Activated T-cell treated with anti-CD3 and anti-CD28 coated beads, Interleukin-2, amount 50 U/mL, for 72 hours (primary cell): Measurements from ENCODE around the gene MEPE. TPM values are rescaled to one million over a fixed set of nuclear protein-coding genes. Genes with fewer than 3 reads are reported as not detected.
"Not testable (repeated sequence)": the region's sequence is repeated elsewhere in the genome, so short reads cannot be mapped to it uniquely, and the experiment has no call there.

Experiments used
- ATAC-seq, 2 donors: fragments of 150-1000 bp; cut with Tn5 transposase; replicated peaks in 1 of 2; 2 replicates each; pipeline ENCODE4 v1.10.0; 2021; ENCODE audit warnings: moderate library complexity in 2 of 2, mild to moderate bottlenecking in 1 of 2
- DNase-seq, 2 donors: peaks; one replicate each; pipeline ENCODE4 v3.0.0; 2021 to 2022; ENCODE audit warnings: mixed read lengths in 1 of 2
- H3K27ac Mint-ChIP-seq: one replicate; pipeline ENCODE4 v1.8.0; 2022; ENCODE audit warnings: mild to moderate bottlenecking, moderate library complexity, mixed read lengths
- H3K27me3 Mint-ChIP-seq: one replicate; pipeline ENCODE4 v1.8.0; 2022; ENCODE audit warnings: low read depth, mixed read lengths
- H3K36me3 Mint-ChIP-seq, 2 donors: one replicate each; pipeline ENCODE4 v1.8.0; 2022; ENCODE audit warnings: mixed read lengths in 2 of 2, mild to moderate bottlenecking in 1 of 2; ENCODE audit not compliant: insufficient read depth in 2 of 2
- H3K4me1 Mint-ChIP-seq: one replicate; pipeline ENCODE4 v1.8.0; 2022; ENCODE audit warnings: low read depth, mixed read lengths
- H3K4me3 Mint-ChIP-seq, 2 donors: one replicate each; pipeline ENCODE4 v1.8.0; 2022; ENCODE audit warnings: mild to moderate bottlenecking in 2 of 2, mixed read lengths in 2 of 2, moderate library complexity in 2 of 2
- H3K9me3 Mint-ChIP-seq, 2 donors: one replicate each; pipeline ENCODE4 v1.8.0; 2022; ENCODE audit warnings: mixed read lengths in 2 of 2
- total RNA-seq, 2 donors: library from RNA; stranded (reverse); gene quantifications; one replicate each; pipeline ENCODE4 v1.2.3, GENCODE V29; 2022

The MEPE gene
- total RNA-seq, 2 donors from 2014 or later, result not detected

GRCh38 chr4:87872028-87872427 is 39.3 kb downstream of the MEPE start:
- Mint-ChIP-seq H3K36me3 (no peaks in the 10 kb centered on the region), H3K4me3 (no peak overlapping the region), H3K9me3 (no peaks in the 10 kb centered on the region), H3K27me3 (peaks cover 23% of the 10 kb centered on the region), H3K27ac (no peak overlapping the region), H3K4me1 (no peaks in the 10 kb centered on the region)
- DNase-seq, result no peak
- ATAC-seq, result no peak

GRCh38 chr4:87875191-87875590 is 42.4 kb downstream of the MEPE start:
- DNase-seq, result no peak
- no peaks in the 10 kb centered on the region for H3K4me1 Mint-ChIP-seq
- no peak overlapping the region for H3K27ac Mint-ChIP-seq
- no peak overlapping the region for H3K4me3 Mint-ChIP-seq
- no peak for ATAC-seq
- peaks cover 0 to 3% of the 10 kb centered on the region in 2 donors for H3K9me3 Mint-ChIP-seq
- peaks cover 18% of the 10 kb centered on the region for H3K27me3 Mint-ChIP-seq
- no peaks in the 10 kb centered on the region for H3K36me3 Mint-ChIP-seq

DNA sequence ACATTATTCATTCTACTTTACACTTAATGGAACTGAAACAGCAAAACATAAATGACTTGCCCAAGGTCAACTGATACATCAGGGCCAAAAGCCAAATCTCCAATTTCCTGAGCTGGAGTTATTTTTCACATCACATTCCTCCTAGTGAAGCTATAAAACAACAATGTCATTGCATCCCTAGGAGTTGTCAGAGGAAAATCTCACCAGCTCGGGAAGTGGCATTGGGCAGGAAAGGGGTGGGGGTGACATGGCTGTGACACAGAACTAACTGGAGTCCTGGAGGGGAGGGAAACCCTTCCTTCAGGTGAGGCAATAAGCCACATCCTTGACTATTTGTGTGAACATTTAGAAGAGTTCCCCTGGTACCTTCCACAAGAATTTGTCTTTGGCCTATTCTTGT is 47.3 kb downstream of the MEPE start:
- ATAC-seq (no peak), DNase-seq (no peak)
- H3K36me3 Mint-ChIP-seq, result no peaks in the 10 kb centered on the region
- H3K4me1 Mint-ChIP-seq, result no peaks in the 10 kb centered on the region
- H3K9me3 Mint-ChIP-seq, result peaks cover 0 to 3% of the 10 kb centered on the region in 2 donors
- H3K27me3 Mint-ChIP-seq, result peaks cover 6% of the 10 kb centered on the region
- no peak overlapping the region for H3K4me3 Mint-ChIP-seq
- no peak overlapping the region for H3K27ac Mint-ChIP-seq

GRCh38 chr4:87881115-87881514 is 48.3 kb downstream of the MEPE start:
- Mint-ChIP-seq H3K4me1 (no peaks in the 10 kb centered on the region), H3K4me3 (no peak overlapping the region), H3K9me3 (peaks cover 0 to 3% of the 10 kb centered on the region in 2 donors), H3K27ac (no peak overlapping the region), H3K27me3 (peaks cover 16% of the 10 kb centered on the region), H3K36me3 (no peaks in the 10 kb centered on the region)
- DNase-seq, result no peak
- ATAC-seq, result no peak

- no peak overlapping the region for H3K4me3 Mint-ChIP-seq
- no peak for ATAC-seq
- no peak overlapping the region for H3K27ac Mint-ChIP-seq
- H3K9me3 Mint-ChIP-seq, result peaks cover 0 to 3% of the 10 kb centered on the region in 2 donors
- peaks cover 17% of the 10 kb centered on the region for H3K27me3 Mint-ChIP-seq
- DNase-seq, result no peak
- no peaks in the 10 kb centered on the region for H3K36me3 Mint-ChIP-seq
- H3K4me1 Mint-ChIP-seq, result no peaks in the 10 kb centered on the region
Observed at GRCh38 chr4:87882321-87882720, 49.6 kb downstream of the MEPE start.

GRCh38 chr4:87882861-87883260 is 50.1 kb downstream of the MEPE start:
- peaks cover 17% of the 10 kb centered on the region for H3K27me3 Mint-ChIP-seq

DNA sequence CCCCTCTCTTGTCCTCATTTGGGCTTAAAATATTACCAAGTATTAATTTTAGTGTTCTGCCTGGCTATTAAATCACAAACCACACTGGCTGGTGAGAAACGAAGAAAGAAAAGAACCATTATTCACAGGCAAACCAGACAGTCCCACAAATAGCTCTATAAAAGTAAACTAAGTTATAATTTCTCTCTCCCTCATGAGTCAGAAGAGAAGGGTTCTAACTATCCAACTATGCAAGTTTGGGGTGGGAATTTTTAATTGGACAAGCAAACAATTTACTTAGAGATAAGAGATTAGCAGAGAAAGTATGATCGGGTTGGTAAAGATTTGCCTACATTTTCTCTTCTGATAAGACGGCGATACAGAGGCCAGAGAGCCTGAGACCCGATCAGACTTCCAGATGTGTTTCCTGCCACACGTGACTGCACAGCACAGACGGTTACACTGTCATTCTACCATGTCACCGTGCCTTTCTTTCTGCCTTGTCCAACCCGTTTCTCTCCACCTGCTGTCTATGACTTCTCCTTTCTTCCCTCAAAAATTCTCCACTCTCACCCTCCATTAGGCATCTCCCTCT is 52.3 kb downstream of the MEPE start:
- Mint-ChIP-seq H3K36me3 (no peaks in the 10 kb centered on the region), H3K27ac (no peak overlapping the region), H3K27me3 (peaks cover 17% of the 10 kb centered on the region), H3K4me3 (no peak overlapping the region), H3K4me1 (no peaks in the 10 kb centered on the region), H3K9me3 (peaks cover 1% of the 10 kb centered on the region in 2 donors)
- DNase-seq, result no peak
- no peak for ATAC-seq

More at GRCh38 chr4:87882861-87883260, 50.1 kb downstream of the MEPE start:
- DNase-seq, result no peak
- no peak overlapping the region for H3K4me3 Mint-ChIP-seq
- no peak for ATAC-seq
- H3K36me3 Mint-ChIP-seq, result no peaks in the 10 kb centered on the region
- peaks cover 0 to under 1% of the 10 kb centered on the region in 2 donors for H3K9me3 Mint-ChIP-seq
- H3K27ac Mint-ChIP-seq, result no peak overlapping the region
- no peaks in the 10 kb centered on the region for H3K4me1 Mint-ChIP-seq

DNA sequence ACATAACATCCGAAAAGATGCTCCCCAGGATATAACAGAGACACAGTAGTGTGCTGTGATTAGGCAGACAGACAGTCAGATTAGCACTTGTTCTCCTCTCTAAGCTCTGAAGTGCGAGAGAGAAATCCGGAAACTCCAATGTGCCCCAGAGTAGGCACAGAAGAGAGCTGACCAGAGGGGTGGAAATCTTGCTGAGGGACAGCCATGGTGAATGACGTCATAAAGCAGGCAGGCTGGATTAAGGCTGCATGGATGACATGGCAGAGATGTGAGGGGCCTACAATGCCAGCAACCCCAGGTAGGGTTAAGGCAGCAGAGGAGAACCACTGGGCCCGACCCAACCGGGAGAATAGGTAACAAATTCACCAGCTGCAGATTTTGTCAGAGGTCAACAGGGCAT is 53.3 kb downstream of the MEPE start:
- Mint-ChIP-seq H3K4me1 (no peaks in the 10 kb centered on the region), H3K4me3 (no peak overlapping the region), H3K9me3 (peaks cover 1% of the 10 kb centered on the region in 2 donors), H3K36me3 (peaks cover 0 to 1% of the 10 kb centered on the region in 2 donors), H3K27ac (no peak overlapping the region), H3K27me3 (peaks cover 19% of the 10 kb centered on the region)
- no peak for DNase-seq
- no peak for ATAC-seq

DNA sequence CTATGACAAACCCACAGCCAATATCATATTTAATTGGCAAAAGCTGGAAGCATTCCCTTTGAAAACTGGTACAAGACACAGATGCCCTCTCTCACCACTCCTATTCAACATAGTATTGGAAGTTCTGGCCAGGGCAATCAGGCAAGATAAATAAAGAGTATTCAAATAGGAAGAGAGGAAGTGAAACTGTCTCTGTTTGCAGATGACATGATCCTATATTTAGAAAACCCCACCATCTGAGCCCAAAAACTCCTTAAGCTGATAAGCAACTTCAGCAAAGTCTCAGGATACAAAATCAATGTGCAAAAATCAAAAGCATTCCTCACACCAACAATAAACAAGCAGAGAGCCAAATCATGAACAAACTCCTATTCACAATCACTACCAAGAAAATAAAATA is 58.0 kb downstream of the MEPE start:
- not testable (repeated sequence) for H3K27ac Mint-ChIP-seq, DNase-seq, H3K9me3 Mint-ChIP-seq, ATAC-seq, H3K4me1 Mint-ChIP-seq, H3K36me3 Mint-ChIP-seq, H3K4me3 Mint-ChIP-seq
- H3K27me3 Mint-ChIP-seq, result peaks cover 31% of the 10 kb centered on the region

DNA sequence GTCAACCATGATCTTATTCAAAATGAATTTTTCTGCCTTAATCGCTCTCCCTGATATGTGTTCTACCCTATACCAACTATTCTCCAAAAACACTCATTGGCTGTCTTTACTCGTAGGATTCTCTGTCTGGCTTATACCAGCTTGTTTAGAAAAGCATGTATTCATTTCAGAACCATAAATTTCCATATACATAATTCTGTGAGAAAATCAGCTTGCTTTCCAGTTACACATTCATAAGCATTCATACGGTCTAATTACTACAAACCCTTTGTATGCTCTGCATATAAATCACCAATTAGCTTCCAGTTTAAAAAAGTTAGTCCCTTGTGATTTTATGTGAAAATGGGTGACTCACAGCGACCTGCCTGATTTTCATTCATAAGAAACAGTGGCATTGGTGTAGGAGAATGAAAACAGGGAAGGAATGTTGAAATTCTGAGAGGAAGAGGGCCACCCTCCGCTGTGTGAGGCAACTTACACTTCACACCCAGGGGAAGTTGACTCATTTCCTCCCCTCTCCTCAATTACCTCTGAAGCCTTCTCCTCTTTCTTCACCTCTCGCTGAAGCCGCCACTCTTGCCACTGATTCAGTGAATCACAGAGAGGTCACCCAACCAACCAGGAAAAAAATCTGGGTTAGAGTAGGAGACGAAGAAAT is 63.3 kb downstream of the MEPE start:
- Mint-ChIP-seq H3K4me1 (peaks cover 17% of the 10 kb centered on the region), H3K27me3 (peaks cover 41% of the 10 kb centered on the region), H3K27ac (no peak overlapping the region), H3K36me3 (peaks cover 0 to 2% of the 10 kb centered on the region in 2 donors), H3K9me3 (peaks cover 3 to 4% of the 10 kb centered on the region in 2 donors), H3K4me3 (peak overlapping the region in 1 of 2 donors; percentile 6)
- DNase-seq (peak; percentile 17 to 37), ATAC-seq (peak; percentile 85 to 86)

Other genes starting within 250 kb of the MEPE start
- gene DSPP, start 224.4 kb upstream of the MEPE start, total RNA-seq, result not detected
- not detected for gene DMP1, start 182.7 kb upstream of the MEPE start, total RNA-seq
- gene IBSP, start 33.4 kb upstream of the MEPE start, total RNA-seq, result not detected
- under 1 TPM in 1 of 2 donors, not detected in 1; 0.19 TPM for gene SPP1, start 142.7 kb downstream of the MEPE start, total RNA-seq
- 1 to 10 TPM; 7.3 to 9.1 TPM for gene PKD2, start 174.7 kb downstream of the MEPE start, total RNA-seq